Measurements from ENCODE around the gene CDH4.

The CDH4 gene

GRCh38 chr20:61613917-61614705 is 362.1 kb downstream of the CDH4 start:
- no peak for DNase-seq

GRCh38 chr20:61614706-61615100 is 362.6 kb downstream of the CDH4 start:
- DNase-seq: no peak

GRCh38 chr20:61615806-61616205 is 363.7 kb downstream of the CDH4 start:
- DNase-seq: no peak

- DNase-seq: no peak
Observed at GRCh38 chr20:61619751-61620150, 367.7 kb downstream of the CDH4 start.

GRCh38 chr20:61620174-61620573 is 368.1 kb downstream of the CDH4 start:
- DNase-seq: no peak

GRCh38 chr20:61621035-61621730 is 369.1 kb downstream of the CDH4 start:
- no peak for DNase-seq

GRCh38 chr20:61621852-61622251 is 369.8 kb downstream of the CDH4 start:
- DNase-seq: no peak

- DNase-seq: no peak
Observed at GRCh38 chr20:61623451-61623850, 371.4 kb downstream of the CDH4 start.

- DNase-seq: no peak
Observed at GRCh38 chr20:61625246-61625645, 373.2 kb downstream of the CDH4 start.

- no peak for DNase-seq
Observed at GRCh38 chr20:61626412-61626811, 374.4 kb downstream of the CDH4 start.

- DNase-seq: no peak
Observed at GRCh38 chr20:61627791-61628415, 375.8 kb downstream of the CDH4 start.

- DNase-seq: no peak
Observed at GRCh38 chr20:61628480-61628879, 376.4 kb downstream of the CDH4 start.

GRCh38 chr20:61628901-61629601 is 377.0 kb downstream of the CDH4 start:
- no peak for DNase-seq

GRCh38 chr20:61629602-61630390 is 377.7 kb downstream of the CDH4 start:
- DNase-seq: no peak

GRCh38 chr20:61630391-61630650 is 378.3 kb downstream of the CDH4 start:
- DNase-seq: no peak

GRCh38 chr20:61630816-61631215 is 378.8 kb downstream of the CDH4 start:
- DNase-seq: no peak

GRCh38 chr20:61631751-61632150 is 379.7 kb downstream of the CDH4 start:
- DNase-seq: no peak

GRCh38 chr20:61633004-61633403 is 380.9 kb downstream of the CDH4 start:
- no peak for DNase-seq

GRCh38 chr20:61634376-61635145 is 382.5 kb downstream of the CDH4 start:
- DNase-seq: no peak

GRCh38 chr20:61635721-61636455 is 383.8 kb downstream of the CDH4 start:
- no peak for DNase-seq

- no peak for DNase-seq
Observed at GRCh38 chr20:61636531-61637116, 384.6 kb downstream of the CDH4 start.

Measured in inflammatory macrophage (primary cell).